Kidney glomerular epithelial cell (primary cell): ENCODE results near the gene NPY4R2.
"Not testable (repeated sequence)": the region's sequence is repeated elsewhere in the genome, so short reads cannot be mapped to it uniquely, and the experiment has no call there.

Source experiments
- DNase-seq: peaks from one replicate; lab custom pipeline; 2025; lab: John Stamatoyannopoulos, UW

The NPY4R2 gene, protein sequence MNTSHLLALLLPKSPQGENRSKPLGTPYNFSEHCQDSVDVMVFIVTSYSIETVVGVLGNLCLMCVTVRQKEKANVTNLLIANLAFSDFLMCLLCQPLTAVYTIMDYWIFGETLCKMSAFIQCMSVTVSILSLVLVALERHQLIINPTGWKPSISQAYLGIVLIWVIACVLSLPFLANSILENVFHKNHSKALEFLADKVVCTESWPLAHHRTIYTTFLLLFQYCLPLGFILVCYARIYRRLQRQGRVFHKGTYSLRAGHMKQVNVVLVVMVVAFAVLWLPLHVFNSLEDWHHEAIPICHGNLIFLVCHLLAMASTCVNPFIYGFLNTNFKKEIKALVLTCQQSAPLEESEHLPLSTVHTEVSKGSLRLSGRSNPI

GRCh38 chr10:47918475-47918874 lies at the start of gene NPY4R2:
TSS of gene NPY4R2 (plus strand) at chr10:47918662. CDS start at chr10:47921988, 3,326 bp downstream.
- DNase-seq: not testable (repeated sequence)

DNA sequence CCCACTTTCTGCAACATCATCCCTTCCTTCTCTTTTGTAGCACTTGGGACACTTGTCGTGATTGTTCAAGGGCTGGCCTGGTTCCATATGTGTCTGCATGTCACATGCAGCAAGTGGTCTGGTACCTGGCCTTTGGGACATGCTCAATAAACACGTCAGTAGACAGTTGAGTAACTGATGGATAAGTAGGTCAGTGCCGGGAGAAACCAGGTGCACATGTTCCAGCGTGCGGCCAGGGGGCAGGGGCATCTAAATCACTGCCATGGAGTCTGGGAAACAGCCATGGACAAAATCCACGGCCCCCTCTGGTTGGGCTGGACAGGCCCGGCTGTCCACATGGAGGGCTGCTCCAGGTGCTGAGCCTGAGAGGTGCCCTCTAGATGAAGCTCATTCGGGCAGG lies 47.6 kb upstream of the NPY4R2 start:
- DNase-seq: not testable (repeated sequence)

DNA sequence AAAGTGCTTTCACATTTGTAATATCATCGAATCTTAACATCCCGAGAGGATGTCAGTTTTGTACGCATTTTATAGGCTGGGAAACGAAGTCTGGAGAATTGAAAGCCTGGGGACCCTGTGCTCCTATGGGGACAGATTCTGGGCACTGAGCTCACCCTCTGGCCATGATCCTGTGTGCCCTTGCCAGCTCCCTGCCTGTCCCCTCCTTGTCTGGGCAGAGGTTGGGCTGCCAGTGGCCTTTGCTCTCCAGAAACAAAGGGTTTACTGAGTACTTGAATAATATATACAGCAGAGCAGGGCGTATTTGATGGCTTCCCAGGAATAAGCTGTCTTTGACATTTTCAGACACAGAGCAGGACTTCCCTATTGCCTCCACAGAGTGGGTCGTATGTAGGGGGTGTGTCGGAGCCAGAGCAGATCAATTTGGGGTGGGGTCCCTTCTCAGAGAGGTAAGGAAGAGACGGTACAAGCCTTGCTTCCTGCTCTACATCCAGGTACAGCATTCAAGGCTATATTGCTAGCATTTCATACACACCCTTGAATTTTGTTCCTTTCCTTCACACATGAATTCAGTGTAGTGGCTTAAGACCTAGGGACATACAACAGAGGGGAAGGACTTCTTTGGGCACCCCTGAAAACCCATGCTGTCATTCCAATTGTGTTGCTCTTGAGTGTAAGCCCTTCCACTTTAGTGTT lies 46.8 kb upstream of the NPY4R2 start:
- DNase-seq: not testable (repeated sequence)

DNA sequence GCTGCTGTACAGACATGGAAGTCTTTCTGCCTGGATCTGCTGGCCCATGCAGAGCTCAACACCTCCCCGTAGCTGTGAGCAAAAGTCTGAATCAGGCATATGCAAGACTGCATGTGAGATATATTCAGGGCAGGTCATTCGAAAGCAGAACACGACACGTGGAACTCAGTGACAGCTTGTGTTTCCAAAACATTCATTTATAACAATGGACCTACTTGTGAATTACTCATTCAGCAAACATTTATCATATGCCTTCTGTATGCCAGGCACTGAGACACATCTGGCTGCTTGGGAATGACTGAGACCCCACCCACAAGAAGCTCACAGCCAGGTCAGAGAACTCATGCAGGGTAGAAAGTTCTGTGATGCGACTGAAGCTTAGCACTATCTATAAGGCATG lies 46.2 kb upstream of the NPY4R2 start:
- DNase-seq: not testable (repeated sequence)

DNA sequence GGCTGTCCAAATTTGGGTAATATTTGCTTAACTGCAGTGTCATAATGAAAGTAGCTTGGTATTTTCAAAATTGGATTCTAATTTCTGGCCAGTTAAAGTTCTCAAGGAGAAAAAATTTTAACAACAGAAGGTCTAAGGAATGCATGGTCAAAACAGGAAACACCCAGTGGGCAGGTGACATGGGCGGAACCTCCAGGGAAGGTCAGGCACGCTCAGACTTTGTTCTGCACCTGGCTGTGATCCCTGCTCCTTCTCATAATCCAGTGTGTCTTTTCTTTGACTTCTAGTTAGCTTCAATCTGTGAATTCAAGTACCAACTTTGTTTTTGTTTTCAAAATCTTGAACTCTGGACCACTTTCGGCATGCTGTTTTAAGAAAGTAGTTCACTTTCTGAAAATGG lies 34.2 kb upstream of the NPY4R2 start:
- not testable (repeated sequence) for DNase-seq

DNA sequence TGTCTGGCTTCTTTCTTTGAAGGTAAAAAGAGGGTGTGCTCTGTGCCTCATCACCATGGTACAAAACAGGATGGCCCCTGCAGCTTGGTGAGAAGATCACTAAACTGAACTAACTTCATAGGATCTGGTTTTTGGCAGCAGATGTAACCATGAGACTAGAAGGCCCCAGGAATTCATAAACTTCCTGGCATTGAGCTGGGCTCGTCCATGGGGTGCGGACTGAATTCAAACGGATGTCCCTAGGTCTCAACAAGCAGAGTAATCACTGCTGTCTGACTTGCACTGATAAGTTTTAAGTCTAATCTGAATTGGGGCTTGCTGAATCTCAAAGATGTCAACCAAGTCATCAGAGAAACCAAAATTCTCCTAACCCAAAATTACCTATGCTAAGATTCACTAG lies 33.5 kb upstream of the NPY4R2 start:
- DNase-seq: not testable (repeated sequence)

GRCh38 chr10:47886356-47886755 lies 32.1 kb upstream of the NPY4R2 start:
- not testable (repeated sequence) for DNase-seq

DNA sequence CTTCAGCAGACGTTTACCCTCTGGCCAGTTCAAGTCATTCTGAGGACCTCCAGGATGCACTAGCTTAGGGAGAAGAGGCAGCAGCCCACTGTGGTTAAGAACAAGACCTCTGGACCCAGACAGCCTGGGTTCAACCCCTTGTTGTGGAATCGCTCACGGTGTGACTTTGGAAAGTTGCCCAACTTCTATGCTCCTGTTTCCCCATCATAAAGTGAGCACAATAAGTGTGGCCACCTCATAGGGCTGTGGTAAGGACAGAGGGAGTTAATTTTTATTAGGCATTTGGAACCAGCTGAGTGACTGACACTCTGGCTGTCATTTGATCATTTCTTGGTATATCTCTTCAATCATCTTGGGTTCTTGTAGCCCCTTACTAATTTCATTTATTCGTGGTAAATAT lies 31.6 kb upstream of the NPY4R2 start:
- not testable (repeated sequence) for DNase-seq

DNA sequence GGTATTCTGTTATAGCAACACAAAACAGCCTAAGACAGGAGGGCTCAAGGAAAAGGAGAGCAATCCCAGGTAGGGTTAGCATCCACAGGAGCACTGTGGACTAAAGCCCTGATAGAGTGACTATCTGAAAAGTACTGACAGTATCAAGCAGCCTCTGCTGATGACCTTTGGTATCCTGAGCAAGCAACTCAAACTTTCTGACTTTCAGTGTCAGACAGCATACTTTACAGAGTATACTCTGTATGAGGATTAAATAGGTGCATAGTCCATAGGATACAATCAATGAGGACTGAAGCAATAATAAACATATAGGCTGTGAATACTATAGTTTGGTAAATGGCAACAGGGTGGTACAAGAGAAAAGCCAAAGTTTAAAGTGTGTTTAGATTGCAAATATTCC lies 27.7 kb upstream of the NPY4R2 start:
- not testable (repeated sequence) for DNase-seq

- DNase-seq: not testable (repeated sequence)
These were observed 25.8 kb upstream of the NPY4R2 start for GRCh38 chr10:47892494-47893261.

GRCh38 chr10:47894571-47894970 lies 23.9 kb upstream of the NPY4R2 start:
- DNase-seq: not testable (repeated sequence)

DNA sequence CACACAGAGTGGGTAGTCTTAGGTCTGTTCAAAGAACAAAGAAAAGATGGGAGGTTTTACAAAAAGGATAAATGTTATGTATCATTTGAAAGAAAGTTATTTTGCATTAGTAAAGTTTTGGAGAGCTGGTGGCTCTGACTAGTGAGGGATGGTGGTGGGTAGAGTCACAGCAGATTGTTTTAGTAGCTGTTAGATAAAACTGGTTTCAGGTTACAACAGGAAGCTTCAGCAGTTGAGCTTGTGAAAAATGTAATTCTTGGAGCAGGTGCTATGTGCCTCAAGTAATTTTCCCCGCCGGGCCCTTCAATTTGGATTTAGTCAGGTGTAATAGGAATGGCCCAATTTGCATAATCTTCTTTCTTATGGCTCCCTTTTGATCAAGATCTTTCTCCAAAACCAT lies 20.6 kb upstream of the NPY4R2 start:
- not testable (repeated sequence) for DNase-seq

DNA sequence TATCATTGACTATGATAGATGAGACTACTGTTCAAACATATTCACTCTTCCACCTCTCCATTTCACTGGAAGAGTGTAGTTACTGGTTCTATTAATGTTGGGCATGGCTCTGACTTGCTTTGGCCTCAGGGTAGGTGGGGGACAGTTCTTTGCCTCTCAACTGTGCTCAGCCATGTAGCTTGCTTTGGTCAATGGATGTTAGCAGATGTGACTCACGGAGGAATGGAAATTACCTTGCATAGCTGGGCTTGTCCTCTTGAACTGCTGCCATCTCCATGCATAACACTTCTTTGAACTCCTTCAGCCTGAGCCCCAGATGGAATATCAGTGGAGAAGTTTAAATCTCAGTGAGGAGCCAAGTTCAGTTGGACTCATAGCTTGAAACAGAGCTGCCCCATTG lies 9.1 kb upstream of the NPY4R2 start:
- DNase-seq: not testable (repeated sequence)

DNA sequence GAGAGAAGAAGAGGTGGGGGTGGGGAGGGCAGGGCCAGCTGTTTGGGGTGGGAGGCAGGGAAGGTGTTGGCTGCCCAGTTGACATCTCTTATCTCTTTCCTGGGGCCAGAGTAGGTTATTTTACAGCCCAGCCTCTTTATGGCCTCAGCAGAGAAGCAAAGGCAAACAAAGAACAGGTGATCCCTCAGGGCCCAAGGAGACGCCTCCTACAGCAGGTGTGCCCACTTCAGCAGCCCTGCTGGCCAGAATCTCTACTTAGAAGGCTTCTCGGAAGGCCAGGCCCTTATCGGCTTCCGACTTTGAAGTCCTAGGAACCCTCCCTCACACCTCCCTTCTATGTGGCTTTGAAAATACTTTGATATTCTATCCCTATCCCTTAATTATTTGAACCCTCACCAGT lies 8.0 kb upstream of the NPY4R2 start:
- DNase-seq: not testable (repeated sequence)

GRCh38 chr10:47914052-47914451 lies 4.4 kb upstream of the NPY4R2 start:
- not testable (repeated sequence) for DNase-seq

- DNase-seq: not testable (repeated sequence)
These were observed 2.5 kb upstream of the NPY4R2 start for GRCh38 chr10:47915849-47916548.

DNA sequence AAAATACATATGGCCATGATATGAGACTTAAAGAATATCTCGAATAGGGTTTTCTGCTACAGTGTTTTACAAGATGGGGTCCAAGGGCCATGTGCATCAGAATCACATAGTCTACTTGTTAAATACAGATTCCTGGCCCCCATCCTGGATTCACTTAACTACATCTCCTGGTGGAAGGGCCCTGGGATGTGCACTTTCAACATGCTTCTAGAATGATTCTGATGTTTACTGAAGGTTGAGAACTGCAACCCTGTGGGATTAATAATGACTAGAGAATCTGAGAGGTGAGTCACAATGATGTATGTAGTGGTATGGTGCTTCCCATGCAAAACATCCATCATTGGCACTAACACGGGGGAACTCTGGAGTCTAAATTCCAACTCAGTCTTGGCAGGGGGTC lies 2.1 kb downstream of the NPY4R2 start:
- DNase-seq: not testable (repeated sequence)

DNA sequence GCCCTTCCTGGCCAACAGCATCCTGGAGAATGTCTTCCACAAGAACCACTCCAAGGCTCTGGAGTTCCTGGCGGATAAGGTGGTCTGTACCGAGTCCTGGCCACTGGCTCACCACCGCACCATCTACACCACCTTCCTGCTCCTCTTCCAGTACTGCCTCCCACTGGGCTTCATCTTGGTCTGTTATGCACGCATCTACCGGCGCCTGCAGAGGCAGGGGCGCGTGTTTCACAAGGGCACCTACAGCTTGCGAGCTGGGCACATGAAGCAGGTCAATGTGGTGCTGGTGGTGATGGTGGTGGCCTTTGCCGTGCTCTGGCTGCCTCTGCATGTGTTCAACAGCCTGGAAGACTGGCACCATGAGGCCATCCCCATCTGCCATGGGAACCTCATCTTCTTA lies 4.0 kb downstream of the NPY4R2 start:
- not testable (repeated sequence) for DNase-seq

GRCh38 chr10:47924628-47925027 lies 6.2 kb downstream of the NPY4R2 start:
- not testable (repeated sequence) for DNase-seq

- not testable (repeated sequence) for DNase-seq
These were observed 8.9 kb downstream of the NPY4R2 start for GRCh38 chr10:47927147-47927916.

DNA sequence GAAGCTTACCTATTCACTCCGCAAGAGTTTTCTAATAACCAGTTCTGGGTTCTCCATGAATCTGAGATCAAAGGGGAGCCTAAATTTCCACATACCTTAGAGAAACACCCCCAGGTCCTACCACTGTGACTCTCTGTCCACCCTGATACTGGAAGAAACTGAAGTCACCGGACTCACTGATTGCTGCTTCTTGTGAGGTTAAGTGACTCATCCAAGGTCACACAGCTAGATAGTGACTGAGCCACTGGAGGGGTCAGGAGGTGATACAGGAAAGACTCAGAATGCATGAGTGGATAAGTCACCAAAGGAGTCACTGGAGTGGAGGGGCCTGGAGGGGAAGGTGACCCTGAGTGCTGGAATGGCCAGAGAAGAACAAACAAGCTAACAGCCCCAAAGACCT lies 9.8 kb downstream of the NPY4R2 start:
- DNase-seq: not testable (repeated sequence)
